Upper lobe of right lung (tissue), 1 donor: ENCODE measurements around the gene PRSS2. TPM values are rescaled to one million over a fixed set of nuclear protein-coding genes. Genes with fewer than 3 reads are reported as not detected.

Experiments
- ATAC-seq: fragments of 200-7000 bp; cut with Tn5 transposase; one replicate; pipeline ENCODE4 v1.9.1; 2020; ENCODE audit warnings: mild to moderate bottlenecking, moderate library complexity
- DNase-seq: peaks from one replicate; pipeline ENCODE4 v3.0.0-alpha.2; 2020
- H3K27ac ChIP-seq: fragments of 200-600 bp; one replicate; pipeline ENCODE4 v1.8.0; 2022
- H3K27me3 ChIP-seq: fragments of 200-600 bp; one replicate; pipeline ENCODE4 v1.8.0; 2022; ENCODE audit warnings: mild to moderate bottlenecking
- H3K36me3 ChIP-seq: fragments of 200-600 bp; one replicate; pipeline ENCODE4 v1.8.0; 2022
- H3K4me1 ChIP-seq: fragments of 200-600 bp; one replicate; pipeline ENCODE4 v1.8.0; 2022
- H3K4me3 ChIP-seq: fragments of 200-600 bp; one replicate; pipeline ENCODE4 v1.8.0; 2022; ENCODE audit warnings: mild to moderate bottlenecking
- H3K9me3 ChIP-seq: fragments of 200-600 bp; one replicate; pipeline ENCODE4 v1.8.0; 2022
- CTCF ChIP-seq: fragments of 200-600 bp; IDR thresholded peaks from one replicate; pipeline ENCODE4 v1.8.0; 2022; ENCODE audit warnings: antibody characterized with exemption
- intact Hi-C: fragments of 100-400 bp; cut with DNase I; formaldehyde crosslinking; loops from one replicate; pipeline ENCODE4 v1.11.0; 2022
- total RNA-seq: library from RNA; stranded (reverse); fragmentation: NEBNext Ultra II Directional; extraction: Animal tissue kit (Norgen Biotek cat#: 25700); gene quantifications from one replicate; pipeline ENCODE4 v1.2.1, GENCODE V29; 2021
- donor health status: DM: no; HTN: yes; CAD: no; lungs with severe emphysema.

The PRSS2 gene
- total RNA-seq, 1 donor from 2014 or later: not detected

- no peak for ATAC-seq
- Histone ChIP-seq H3K4me3 (no peak overlapping the region), H3K27ac (no peak overlapping the region), H3K4me1 (no peaks in the 10 kb centered on the region), H3K36me3 (no peaks in the 10 kb centered on the region), H3K9me3 (no peaks in the 10 kb centered on the region), H3K27me3 (peaks cover 12% of the 10 kb centered on the region)
- TF ChIP-seq CTCF: no peak
- intact Hi-C loops: no loop called here
- DNase-seq: no peak
Observed at GRCh38 chr7:142790555-142790954, 19.8 kb downstream of the PRSS2 start.

GRCh38 chr7:142791502-142791901, 20.7 kb downstream of the PRSS2 start:
- Histone ChIP-seq H3K27me3 (peaks cover 21% of the 10 kb centered on the region), H3K9me3 (no peaks in the 10 kb centered on the region), H3K27ac (no peak overlapping the region), H3K4me1 (peaks cover under 1% of the 10 kb centered on the region), H3K36me3 (no peaks in the 10 kb centered on the region), H3K4me3 (no peak overlapping the region)
- DNase-seq (no peak), ATAC-seq (no peak)
- TF ChIP-seq CTCF: no peak
- intact Hi-C loops: no loop called here

- Histone ChIP-seq H3K9me3 (no peaks in the 10 kb centered on the region), H3K27me3 (peaks cover 27% of the 10 kb centered on the region), H3K36me3 (no peaks in the 10 kb centered on the region), H3K4me1 (peaks cover 6% of the 10 kb centered on the region), H3K4me3 (no peak overlapping the region), H3K27ac (no peak overlapping the region)
- no peak for DNase-seq
- ATAC-seq: no peak
- no peak for TF ChIP-seq CTCF
- intact Hi-C loops: no loop called here
Observed at GRCh38 chr7:142792129-142792528, 21.4 kb downstream of the PRSS2 start.

GRCh38 chr7:142792593-142792992, 21.8 kb downstream of the PRSS2 start:
- H3K9me3 ChIP-seq: no peaks in the 10 kb centered on the region
- peaks cover 11% of the 10 kb centered on the region for H3K4me1 ChIP-seq
- H3K36me3 ChIP-seq: no peaks in the 10 kb centered on the region
- ATAC-seq: no peak
- DNase-seq: no peak
- peaks cover 32% of the 10 kb centered on the region for H3K27me3 ChIP-seq
- H3K27ac ChIP-seq: no peak overlapping the region
- TF ChIP-seq CTCF: no peak
- H3K4me3 ChIP-seq: no peak overlapping the region
- intact Hi-C loops: no loop called here

- no peak for TF ChIP-seq CTCF
- DNase-seq: no peak
- H3K4me1 ChIP-seq: peaks cover 15% of the 10 kb centered on the region
- no peak for ATAC-seq
- H3K9me3 ChIP-seq: no peaks in the 10 kb centered on the region
- H3K27me3 ChIP-seq: peaks cover 36% of the 10 kb centered on the region
- no peaks in the 10 kb centered on the region for H3K36me3 ChIP-seq
- no peak overlapping the region for H3K4me3 ChIP-seq
- no peak overlapping the region for H3K27ac ChIP-seq
- intact Hi-C loops: no loop called here
Observed at GRCh38 chr7:142793156-142793555, 22.4 kb downstream of the PRSS2 start.

GRCh38 chr7:142795339-142795863, 24.6 kb downstream of the PRSS2 start:
- DNase-seq: no peak
- no peak overlapping the region for H3K4me3 ChIP-seq
- ATAC-seq: no peak
- H3K27me3 ChIP-seq: peaks cover 52% of the 10 kb centered on the region
- no peak overlapping the region for H3K27ac ChIP-seq
- intact Hi-C loops: no loop called here
- no peaks in the 10 kb centered on the region for H3K36me3 ChIP-seq
- H3K9me3 ChIP-seq: no peaks in the 10 kb centered on the region
- TF ChIP-seq CTCF: no peak
- peaks cover 15% of the 10 kb centered on the region for H3K4me1 ChIP-seq
